Left ventricle myocardium inferior (tissue), 1 donor: ENCODE measurements around the gene MAFB. TPM values are rescaled to one million over a fixed set of nuclear protein-coding genes. Genes with fewer than 3 reads are reported as not detected.
"Not testable (repeated sequence)": the region's sequence is repeated elsewhere in the genome, so short reads cannot be mapped to it uniquely, and the experiment has no call there.

Experiments used
- DNase-seq: peaks from one replicate; pipeline ENCODE4 v3.0.0-alpha.2; 2020
- H3K27ac ChIP-seq: fragments of 200-600 bp; replicated peaks from 2 replicates; pipeline ENCODE4 v1.8.0; 2021
- H3K27me3 ChIP-seq: fragments of 200-600 bp; 2 replicates; pipeline ENCODE4 v1.8.0; 2021; ENCODE audit warnings: low read depth
- H3K36me3 ChIP-seq: fragments of 200-600 bp; 2 replicates; pipeline ENCODE4 v1.8.0; 2021
- H3K4me1 ChIP-seq: fragments of 200-600 bp; 2 replicates; pipeline ENCODE4 v1.8.0; 2021
- H3K4me3 ChIP-seq: fragments of 200-600 bp; 2 replicates; pipeline ENCODE4 v1.8.0; 2021; ENCODE audit warnings: mild to moderate bottlenecking, moderate library complexity
- H3K9me3 ChIP-seq: fragments of 200-600 bp; replicated peaks from 2 replicates; pipeline ENCODE4 v1.8.0; 2021
- intact Hi-C: fragments of 100-400 bp; cut with micrococcal nuclease; formaldehyde crosslinking; loops from one replicate; pipeline ENCODE4 v1.11.0; 2022
- long read RNA-seq: library from polyadenylated mRNA; unstranded; transcript quantifications from one replicate; pipeline ENCODE4 v2.0.0, GENCODE V29; 2021
- total RNA-seq: library from RNA; stranded (reverse); fragmentation: NEBNext Ultra II Directional; extraction: Animal tissue kit (Norgen Biotek cat#: 25700); gene quantifications from one replicate; pipeline ENCODE4 v1.2.1, GENCODE V29; 2021
- TF ChIP-seq, protein P1 (sequence below): fragments of 200-600 bp; IDR thresholded peaks from 2 replicates; pipeline ENCODE4 v1.8.0; 2021; ENCODE audit warnings: antibody characterized with exemption, mild to moderate bottlenecking, borderline replicate concordance
- donor health status: DM: no; HTN: yes; CAD: no; lungs with severe emphysema.

The MAFB gene
- total RNA-seq: 10.2 TPM
- long read RNA-seq, transcript MAFB-201 (1 exons, 3,393 nt): major isoform, 32 of 32 reads
- long read RNA-seq, partial matches to known transcripts: 0 of 32 reads
- long read RNA-seq, other reads (novel, unspliced or antisense): 0 of 32 reads

DNA sequence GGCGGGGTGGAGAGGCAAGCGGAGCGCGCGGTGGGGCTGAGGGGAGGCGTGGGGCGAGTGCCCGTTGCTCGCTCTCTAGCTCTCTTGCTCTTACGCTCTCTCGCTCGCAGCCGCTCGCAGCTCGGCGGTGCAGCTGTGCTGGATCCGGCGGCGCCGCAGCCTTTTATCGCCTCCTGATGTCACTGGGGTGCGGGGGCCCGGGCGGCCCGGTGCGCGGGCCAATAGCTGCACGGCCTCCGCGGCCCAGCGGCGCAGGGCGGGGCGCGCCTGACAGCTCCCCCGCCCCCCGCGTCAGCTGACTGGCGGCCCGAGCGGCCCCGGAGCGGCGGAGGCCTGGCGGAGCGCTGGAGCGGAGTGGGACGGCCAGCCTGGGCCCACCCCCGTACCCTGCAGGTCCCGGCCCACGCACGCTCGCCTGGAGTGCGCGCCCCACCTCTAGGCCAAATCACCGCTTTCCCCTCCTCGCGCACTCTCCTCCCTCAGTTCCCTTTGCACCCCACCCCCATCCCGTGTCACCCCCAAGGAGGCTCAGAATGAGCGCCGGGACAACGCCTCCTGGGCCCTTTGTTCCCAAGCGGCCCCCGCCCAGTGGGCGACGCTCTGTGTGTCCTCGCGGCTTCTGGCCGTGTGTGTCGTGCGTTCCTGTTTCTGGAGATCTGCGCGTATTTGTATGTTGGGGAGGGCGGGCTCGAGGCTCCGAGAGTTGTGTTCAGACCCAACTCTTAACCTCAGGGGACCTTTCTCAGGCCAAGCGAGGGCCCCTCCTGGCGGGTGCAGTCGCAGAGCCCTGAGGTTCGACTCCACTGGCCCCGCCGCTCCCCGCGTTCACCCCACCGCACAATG lies at the start of gene MAFB:
Gene MAFB (minus strand): TSS at position 137 of the 843 bp plus-strand sequence. CDS start 386 bp downstream, outside the sequence.
- Histone ChIP-seq H3K9me3 (no peaks in the 10 kb centered on the region), H3K36me3 (peaks cover 8% of the 10 kb centered on the region), H3K4me1 (peaks cover 57% of the 10 kb centered on the region), H3K4me3 (peak within 1 kb of the TSS; percentile 76), H3K27me3 (peaks cover 78% of the 10 kb centered on the region), H3K27ac (peak within 1 kb of the TSS; percentile 99)
- TF ChIP-seq, protein P1, sequence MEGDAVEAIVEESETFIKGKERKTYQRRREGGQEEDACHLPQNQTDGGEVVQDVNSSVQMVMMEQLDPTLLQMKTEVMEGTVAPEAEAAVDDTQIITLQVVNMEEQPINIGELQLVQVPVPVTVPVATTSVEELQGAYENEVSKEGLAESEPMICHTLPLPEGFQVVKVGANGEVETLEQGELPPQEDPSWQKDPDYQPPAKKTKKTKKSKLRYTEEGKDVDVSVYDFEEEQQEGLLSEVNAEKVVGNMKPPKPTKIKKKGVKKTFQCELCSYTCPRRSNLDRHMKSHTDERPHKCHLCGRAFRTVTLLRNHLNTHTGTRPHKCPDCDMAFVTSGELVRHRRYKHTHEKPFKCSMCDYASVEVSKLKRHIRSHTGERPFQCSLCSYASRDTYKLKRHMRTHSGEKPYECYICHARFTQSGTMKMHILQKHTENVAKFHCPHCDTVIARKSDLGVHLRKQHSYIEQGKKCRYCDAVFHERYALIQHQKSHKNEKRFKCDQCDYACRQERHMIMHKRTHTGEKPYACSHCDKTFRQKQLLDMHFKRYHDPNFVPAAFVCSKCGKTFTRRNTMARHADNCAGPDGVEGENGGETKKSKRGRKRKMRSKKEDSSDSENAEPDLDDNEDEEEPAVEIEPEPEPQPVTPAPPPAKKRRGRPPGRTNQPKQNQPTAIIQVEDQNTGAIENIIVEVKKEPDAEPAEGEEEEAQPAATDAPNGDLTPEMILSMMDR: no peak
- intact Hi-C loops: no loop called here
- DNase-seq: peak; percentile 95

DNA sequence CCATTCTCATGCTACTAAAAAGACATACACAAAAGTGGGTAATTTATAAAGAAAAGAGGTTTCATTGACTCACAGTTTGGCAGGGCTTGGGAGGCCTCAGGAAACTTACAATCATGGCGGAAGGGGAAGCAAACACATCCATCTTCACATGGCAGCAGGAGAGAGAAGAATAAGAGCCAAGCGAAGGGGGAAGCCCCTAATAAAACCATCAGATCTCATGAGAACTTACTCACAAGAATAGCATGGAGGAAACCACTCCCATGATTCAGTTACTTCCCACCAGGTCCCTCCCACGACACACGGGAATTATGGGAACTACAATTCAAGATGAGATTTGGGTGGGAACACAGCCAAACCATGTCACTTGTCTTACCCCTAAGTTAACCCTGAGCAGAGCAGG lies 47.4 kb upstream of the MAFB start:
- H3K4me1 ChIP-seq, intact Hi-C loops, DNase-seq, H3K27ac ChIP-seq, H3K4me3 ChIP-seq, H3K36me3 ChIP-seq, H3K9me3 ChIP-seq: not testable (repeated sequence)
- peaks cover 34% of the 10 kb centered on the region for H3K27me3 ChIP-seq

DNA sequence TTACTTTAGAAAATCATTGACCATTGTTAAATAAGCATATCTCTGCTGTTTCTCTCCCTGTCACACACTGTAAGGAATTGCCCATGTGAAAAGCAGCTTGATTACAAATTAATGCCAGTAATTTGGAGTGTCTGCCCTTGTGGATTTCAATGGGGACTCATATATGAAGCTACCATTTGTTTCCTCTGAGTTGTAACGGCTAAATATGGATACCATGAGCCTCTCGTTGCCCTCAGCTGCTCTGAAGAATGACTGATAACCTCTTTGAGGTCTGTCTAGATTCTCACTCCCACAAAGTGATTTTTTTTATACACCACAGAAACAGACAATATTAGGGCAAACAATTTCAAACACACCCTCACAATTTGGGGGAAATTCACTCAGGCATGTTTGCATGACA lies 40.0 kb upstream of the MAFB start:
- no peak overlapping the region for H3K4me3 ChIP-seq
- no peak overlapping the region for H3K27ac ChIP-seq
- TF ChIP-seq, protein P1: no peak
- no peak for DNase-seq
- H3K9me3 ChIP-seq: peaks cover 16% of the 10 kb centered on the region
- H3K36me3 ChIP-seq: no peaks in the 10 kb centered on the region
- peaks cover 7% of the 10 kb centered on the region for H3K27me3 ChIP-seq
- intact Hi-C loops: no loop called here
- H3K4me1 ChIP-seq: no peaks in the 10 kb centered on the region

DNA sequence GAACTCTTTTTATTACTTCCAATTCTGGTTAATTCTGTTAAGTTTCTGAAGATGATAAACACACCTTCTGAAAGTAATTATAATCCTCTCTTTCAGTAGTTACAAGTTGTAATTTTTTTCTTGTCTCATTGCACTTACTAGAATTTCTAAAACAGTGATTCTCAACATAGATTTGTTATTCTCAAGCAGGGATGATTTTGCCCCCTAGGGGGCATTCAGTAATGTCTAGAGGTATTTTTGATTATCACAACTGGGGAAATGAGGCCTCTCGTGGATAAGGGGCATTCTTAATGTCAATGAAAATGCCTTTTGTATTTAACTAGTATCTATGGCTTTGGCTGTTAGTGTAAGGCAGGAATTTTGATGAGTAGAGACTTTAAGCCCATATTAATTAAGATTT lies 39.4 kb upstream of the MAFB start:
- H3K27me3 ChIP-seq: peaks cover 7% of the 10 kb centered on the region
- no peak for DNase-seq
- H3K36me3 ChIP-seq: no peaks in the 10 kb centered on the region
- H3K4me3 ChIP-seq: no peak overlapping the region
- TF ChIP-seq, protein P1: no peak
- intact Hi-C loops: no loop called here
- H3K9me3 ChIP-seq: peaks cover 16% of the 10 kb centered on the region
- H3K27ac ChIP-seq: no peak overlapping the region
- H3K4me1 ChIP-seq: no peaks in the 10 kb centered on the region

DNA sequence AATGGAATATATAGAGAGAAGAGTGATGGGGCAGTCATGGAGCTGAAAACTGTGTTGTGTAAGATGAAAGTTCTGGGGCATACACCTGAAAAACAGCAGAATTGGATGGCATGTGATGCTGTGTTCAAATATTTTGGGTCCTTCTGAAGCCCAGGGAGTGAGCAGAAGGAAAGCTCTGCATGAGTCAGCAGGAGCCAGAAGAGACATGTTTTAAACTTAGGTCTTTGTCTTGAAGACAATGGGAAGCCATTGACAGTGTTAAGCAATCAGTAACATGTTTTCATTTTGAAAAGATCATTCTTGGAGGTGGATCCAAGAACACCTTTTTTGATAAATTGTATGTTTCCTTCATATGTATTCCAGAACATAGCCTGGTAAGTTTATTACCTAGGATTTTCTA lies 38.9 kb upstream of the MAFB start:
- DNase-seq: no peak
- TF ChIP-seq, protein P1: no peak
- H3K27me3 ChIP-seq: peaks cover 7% of the 10 kb centered on the region
- H3K4me3 ChIP-seq: no peak overlapping the region
- H3K27ac ChIP-seq: no peak overlapping the region
- peaks cover 16% of the 10 kb centered on the region for H3K9me3 ChIP-seq
- H3K36me3 ChIP-seq: no peaks in the 10 kb centered on the region
- intact Hi-C loops: no loop called here
- H3K4me1 ChIP-seq: no peaks in the 10 kb centered on the region

DNA sequence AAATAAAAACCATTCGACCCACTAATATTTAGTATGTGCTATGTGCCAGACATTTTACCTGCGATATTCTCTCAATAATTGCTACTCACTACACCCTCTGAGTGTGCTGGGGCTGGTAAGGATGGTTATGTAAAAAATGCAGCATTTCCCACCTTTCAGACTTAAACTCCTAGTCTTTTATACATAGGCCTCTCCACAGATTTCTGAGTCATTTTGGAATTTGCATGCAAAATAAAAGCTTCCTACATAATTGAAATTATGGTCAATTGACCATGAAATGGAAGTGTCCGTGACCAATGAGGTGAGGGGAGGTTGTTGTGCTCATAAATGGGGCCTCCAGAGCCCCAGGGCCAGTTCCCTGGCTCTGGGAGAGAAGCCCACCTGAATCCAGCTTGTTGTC lies 37.7 kb upstream of the MAFB start:
- Histone ChIP-seq H3K36me3 (no peaks in the 10 kb centered on the region), H3K4me3 (no peak overlapping the region), H3K9me3 (peaks cover 16% of the 10 kb centered on the region), H3K27me3 (peaks cover 7% of the 10 kb centered on the region), H3K4me1 (no peaks in the 10 kb centered on the region), H3K27ac (no peak overlapping the region)
- DNase-seq: no peak
- intact Hi-C loops: no loop called here
- TF ChIP-seq, protein P1: no peak
